HG03135 (cell line): ENCODE data around the gene CA10.

ENCODE experiments used
- ATAC-seq: cut with Tn5 transposase; IDR thresholded peaks from one replicate; pipeline ENCODE4 v1.9.1; 2021; ENCODE audit warnings: mild to moderate bottlenecking, moderate library complexity; ENCODE audit not compliant: unreplicated experiment

CA10 gene

DNA sequence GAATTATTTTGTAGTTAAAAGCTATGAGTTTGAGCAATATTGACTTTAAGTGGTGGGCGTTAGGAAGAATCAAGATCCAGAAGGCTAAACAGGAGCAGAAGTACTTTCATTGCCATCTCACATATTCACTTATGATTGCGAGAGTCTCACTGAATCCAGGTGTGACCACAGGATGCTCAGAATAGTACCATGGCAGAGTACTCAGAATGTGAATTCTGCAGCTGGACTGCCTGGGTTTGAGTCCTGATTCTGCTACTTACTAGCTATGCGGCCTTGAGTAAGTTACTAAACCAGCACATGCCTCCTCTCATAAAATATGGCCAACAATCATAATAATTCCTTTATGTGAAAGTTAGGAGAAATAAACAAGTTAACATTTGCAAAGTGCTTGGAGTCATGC is 109.5 kb downstream of the CA10 start:
- no peak for ATAC-seq

GRCh38 chr17:52048137-52048898 is 110.2 kb downstream of the CA10 start:
- no peak for ATAC-seq

DNA sequence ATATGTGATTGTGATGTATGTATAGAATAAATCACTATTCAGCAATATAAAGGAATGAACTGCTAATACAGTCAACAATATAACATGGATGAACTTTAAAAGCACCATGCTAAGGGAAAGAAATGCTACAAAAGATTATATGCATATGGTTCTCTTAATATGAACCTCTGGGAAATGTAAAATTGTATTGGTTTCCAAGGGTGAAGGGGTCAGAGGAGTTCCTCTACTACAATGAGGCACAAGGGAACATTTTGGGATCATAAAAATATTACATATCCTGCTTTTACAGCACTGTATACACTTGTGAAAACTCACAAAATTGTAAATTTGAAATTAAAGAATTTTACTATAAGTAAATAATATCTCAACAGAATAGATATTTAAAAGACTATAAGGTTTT is 111.4 kb downstream of the CA10 start:
- ATAC-seq: no peak

- ATAC-seq: no peak
Measured at GRCh38 chr17:52041123-52041617, 117.3 kb downstream of the CA10 start.

GRCh38 chr17:52036416-52036815 is 122.1 kb downstream of the CA10 start:
- no peak for ATAC-seq

GRCh38 chr17:52035336-52035915 is 123.1 kb downstream of the CA10 start:
- no peak for ATAC-seq

- ATAC-seq: no peak
Measured at GRCh38 chr17:52032454-52032853, 126.1 kb downstream of the CA10 start.

- ATAC-seq: no peak
Measured at GRCh38 chr17:52030052-52030451, 128.5 kb downstream of the CA10 start.

DNA sequence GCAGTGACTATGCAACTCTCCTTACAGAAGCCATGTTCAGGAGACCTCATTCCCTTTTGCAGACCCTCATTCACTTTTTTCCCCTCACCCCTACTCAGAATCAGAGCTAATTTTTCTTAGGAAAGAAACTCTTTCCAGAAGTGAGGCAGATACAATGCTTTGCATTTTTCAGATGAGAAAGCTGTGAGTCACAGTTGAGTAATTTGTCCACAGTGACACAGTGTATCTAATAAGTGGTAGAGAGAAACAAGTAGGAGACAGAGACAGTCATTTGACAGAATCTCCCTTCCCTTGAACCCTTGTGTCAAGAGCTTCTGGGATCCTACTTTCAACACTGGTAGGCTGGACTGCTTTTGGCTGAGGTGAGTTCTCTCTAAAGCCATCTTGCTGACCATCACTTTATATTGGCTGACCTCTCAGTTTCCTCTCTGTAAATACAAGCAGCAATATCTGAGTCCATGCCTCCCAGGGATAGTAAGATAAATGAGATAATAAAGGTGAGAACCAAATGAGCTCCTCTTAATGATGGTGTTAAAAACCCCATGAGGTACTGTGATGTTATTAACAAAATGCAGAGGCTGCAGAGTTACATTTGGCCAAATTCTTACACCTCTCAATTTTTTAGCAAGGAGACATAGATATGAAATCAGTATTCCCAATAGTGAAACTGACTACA is 130.8 kb downstream of the CA10 start:
- ATAC-seq: no peak

GRCh38 chr17:52027081-52027480 is 131.4 kb downstream of the CA10 start:
- ATAC-seq: no peak

- no peak for ATAC-seq
Measured at GRCh38 chr17:52026075-52026474, 132.4 kb downstream of the CA10 start.

- ATAC-seq: no peak
Measured at GRCh38 chr17:52025236-52025635, 133.3 kb downstream of the CA10 start.

DNA sequence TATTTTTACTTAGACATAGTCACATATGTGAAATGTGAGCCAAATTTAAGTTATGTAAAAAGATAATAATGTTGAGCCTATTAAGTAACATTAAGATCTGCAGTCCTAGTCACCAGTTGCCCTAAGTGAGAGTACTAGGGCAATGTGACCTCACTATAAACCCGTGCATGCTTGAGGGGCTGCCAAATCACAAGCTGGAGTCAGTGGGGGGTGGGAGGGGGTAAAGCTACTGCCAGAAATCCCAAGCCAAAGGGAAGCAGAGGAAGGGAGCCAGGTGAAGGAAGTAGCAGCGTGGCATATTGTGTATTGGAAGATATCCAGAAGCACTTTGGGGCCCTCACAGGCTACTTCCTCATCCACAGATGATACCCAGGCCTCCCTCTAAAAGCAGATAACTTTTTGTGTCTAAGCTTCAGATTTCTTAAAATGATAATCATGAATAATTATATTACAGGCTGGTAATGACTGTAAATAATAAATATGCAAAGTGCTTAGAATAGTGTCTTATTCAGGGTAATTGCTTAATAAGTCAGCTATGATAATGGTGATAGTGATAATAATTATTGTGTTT is 134.1 kb downstream of the CA10 start:
- no peak for ATAC-seq

DNA sequence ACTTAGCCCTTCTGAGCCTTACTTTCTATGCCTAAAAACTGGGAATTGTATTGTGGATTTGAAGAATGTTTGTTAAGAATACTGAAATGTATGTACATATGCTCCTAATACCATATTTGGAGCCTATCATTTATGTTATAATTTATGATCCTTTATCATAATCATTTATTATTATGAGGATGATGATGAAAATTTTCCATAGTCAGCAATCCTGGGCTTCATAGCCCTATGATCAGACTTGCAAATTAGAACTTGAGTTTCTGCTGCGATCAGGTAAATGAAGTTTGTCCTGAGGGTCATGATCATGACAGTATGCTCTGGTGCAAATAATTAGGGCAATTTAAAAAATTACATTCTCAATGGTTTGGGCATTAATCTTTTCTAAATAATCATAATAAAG is 147.4 kb downstream of the CA10 start:
- no peak for ATAC-seq

DNA sequence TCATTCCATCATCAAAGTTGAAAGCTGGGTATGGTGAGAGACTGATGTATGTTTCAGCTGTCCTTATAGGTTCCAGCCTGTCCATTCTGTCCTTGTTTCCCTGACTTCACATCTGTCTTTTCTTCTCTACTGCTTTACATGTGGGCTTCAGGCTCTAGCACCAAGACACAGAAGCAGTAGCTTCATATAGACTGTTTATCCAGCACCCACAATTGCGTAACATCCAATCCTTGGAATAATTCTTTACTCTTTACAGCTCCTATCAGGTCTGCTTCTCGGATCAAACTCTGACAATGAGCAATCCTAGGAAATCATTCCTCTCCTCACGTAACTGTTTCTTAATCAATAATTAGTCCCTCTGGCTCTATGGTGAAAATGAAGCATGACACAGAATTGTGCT is 158.9 kb downstream of the CA10 start:
- ATAC-seq: no peak

DNA sequence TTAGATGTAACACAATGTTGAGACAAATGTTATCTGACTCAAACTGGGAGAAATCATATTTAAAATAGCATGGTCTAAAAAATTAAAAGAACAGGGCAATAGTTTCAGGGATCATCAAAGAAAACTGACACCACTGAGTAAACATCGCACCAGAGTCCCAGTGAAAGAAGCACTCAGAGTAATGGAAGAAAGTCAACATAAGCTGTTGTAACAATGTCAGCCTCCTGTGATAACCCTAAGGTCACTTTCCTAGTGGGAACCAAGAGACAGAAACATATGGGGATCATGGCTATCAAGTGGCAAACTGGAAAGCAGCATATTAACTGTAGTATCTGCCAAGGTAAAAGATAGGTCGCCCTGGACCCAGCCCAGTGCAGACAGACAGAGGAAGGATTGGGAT is 160.8 kb downstream of the CA10 start:
- ATAC-seq: no peak

DNA sequence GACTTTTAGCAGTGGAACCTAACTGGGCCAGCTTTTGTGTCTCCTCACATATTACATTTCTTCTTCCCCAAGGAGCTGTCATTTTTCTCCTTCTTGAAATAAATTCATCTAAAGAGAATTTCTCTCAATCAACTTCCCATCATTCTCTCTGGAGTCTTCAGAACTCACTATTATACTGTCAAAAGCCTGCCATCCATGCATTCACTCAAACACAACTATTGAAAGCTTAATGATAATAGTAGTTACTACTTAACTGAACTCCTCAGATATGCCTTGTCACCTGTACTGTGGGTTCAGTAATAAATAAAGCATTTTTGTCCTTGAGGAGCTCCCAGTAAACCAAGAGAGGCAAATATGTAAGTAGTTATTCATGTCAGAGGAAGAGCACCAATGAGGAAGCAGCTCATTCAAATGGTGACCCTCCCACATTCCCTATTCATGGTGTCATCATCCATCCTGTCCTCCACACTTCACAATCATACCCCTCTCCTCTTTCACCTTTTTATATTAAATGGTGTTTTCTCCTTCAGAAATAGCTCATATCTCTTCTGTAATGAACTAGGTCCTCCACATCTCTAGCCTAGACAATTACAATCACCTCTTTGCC is 162.6 kb downstream of the CA10 start:
- no peak for ATAC-seq

- no peak for ATAC-seq
Measured at GRCh38 chr17:51992864-51993416, 165.6 kb downstream of the CA10 start.

GRCh38 chr17:51971121-51971520 is 187.4 kb downstream of the CA10 start:
- ATAC-seq: no peak

- no peak for ATAC-seq
Measured at GRCh38 chr17:51961689-51962088, 196.8 kb downstream of the CA10 start.

GRCh38 chr17:51957786-51958185 is 200.7 kb downstream of the CA10 start:
- no peak for ATAC-seq
